GM21717 (cell line): ENCODE measurements around the gene BRD9.
"Not testable (repeated sequence)": the region's sequence is repeated elsewhere in the genome, so short reads cannot be mapped to it uniquely, and the experiment has no call there.

Source experiments
- ATAC-seq: cut with Tn5 transposase; IDR thresholded peaks from one replicate; pipeline ENCODE4 v1.9.1; 2021; ENCODE audit warnings: mild to moderate bottlenecking, moderate library complexity; ENCODE audit not compliant: unreplicated experiment

Gene BRD9

DNA sequence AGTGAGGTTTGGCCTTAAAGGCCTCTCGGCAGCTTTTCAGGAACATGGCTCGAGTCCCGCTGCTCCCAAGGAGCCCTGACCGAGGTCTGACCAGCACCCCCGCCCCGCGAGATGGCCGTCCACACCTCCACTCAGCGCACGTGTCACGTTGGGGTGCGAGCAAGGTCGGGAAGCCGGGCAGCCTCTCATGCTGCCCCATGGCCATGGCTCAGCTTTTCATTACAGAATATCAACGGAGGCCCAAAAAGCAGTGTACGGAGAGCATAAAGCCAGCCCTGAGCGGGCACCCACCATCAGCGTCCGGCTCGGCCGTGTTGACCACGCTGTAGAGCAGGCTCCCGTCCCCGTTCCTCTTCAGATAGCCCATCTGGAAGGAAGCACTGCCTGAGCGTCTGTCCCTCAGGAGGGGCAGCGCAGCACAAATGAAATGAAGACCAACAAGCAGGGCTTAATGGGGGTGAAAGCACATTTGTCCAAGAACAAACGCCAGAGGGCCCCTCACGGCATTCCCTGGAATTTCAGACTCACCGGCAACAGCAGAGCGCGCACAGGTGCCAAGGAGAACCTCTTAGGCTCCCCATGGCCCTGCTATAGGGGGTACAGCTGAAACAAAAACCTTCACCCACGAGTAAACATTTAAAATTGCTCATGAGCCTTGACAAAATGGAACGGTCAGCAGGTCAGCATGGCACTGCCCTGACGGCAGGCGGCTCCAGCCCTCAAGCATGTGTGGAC is 11.6 kb downstream of the BRD9 start:
- no peak for ATAC-seq

GRCh38 chr5:878677-879076 is 13.9 kb downstream of the BRD9 start:
- not testable (repeated sequence) for ATAC-seq

GRCh38 chr5:878125-878524 is 14.5 kb downstream of the BRD9 start:
- ATAC-seq = no peak

- ATAC-seq = no peak
Measured at GRCh38 chr5:876398-877365, 15.9 kb downstream of the BRD9 start.

- no peak for ATAC-seq
Measured at GRCh38 chr5:875931-876330, 16.7 kb downstream of the BRD9 start.

- ATAC-seq = no peak
Measured at GRCh38 chr5:873328-873727, 19.3 kb downstream of the BRD9 start.

DNA sequence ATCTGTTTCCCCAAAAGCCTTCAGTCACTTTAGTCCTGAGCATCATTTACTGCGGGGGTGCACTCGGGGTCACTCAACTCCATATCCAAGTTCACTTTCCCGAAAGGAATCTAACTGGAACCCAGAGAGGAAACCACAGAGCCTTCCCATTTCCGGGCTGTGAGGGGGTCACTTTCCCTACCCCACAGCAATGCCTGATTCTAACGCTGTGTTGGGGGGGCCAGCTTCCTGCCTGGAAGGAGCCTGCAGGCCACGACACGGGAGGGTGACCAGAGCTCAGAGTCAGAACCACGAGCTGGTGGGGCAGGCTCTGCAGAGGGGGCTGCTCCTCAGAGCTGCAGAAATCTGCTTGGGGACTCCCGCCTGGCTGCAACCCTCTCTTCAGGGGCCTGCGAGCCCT is 20.3 kb downstream of the BRD9 start:
- no peak for ATAC-seq

DNA sequence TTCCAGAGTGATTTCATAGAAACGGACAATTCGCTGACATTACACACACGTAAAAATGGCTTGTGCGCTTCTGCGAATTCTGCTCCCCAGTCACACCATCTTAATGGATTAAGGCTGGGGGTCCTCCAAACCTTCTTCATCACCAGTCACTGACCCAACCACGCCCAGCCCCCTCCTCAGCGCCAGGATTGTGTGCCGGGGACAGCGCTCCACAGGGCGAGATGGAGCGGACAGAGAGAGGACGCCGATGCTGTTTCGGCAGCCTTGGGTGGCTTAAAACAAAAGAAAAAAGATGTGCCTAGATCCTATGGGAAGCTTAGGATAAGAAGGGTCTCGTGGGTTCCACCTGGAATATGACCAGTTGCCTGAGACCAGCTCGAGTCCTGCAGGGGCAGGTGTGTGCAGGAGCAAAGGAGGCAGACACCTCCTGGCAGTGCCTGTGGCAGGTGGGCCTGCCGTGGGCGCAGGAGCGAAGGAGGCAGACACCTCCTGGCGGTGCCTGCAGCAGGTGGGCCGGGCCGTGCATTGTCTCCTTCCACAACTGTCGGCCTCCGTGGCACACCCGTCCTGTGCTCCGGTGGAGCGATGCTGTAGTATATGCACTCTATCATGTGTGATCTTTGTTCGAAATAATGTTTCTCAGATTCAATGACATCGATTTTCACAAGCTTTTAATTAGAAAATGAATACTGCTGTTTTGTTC is 20.9 kb downstream of the BRD9 start:
- ATAC-seq = no peak

- no peak for ATAC-seq
Measured at GRCh38 chr5:870956-871355, 21.6 kb downstream of the BRD9 start.

DNA sequence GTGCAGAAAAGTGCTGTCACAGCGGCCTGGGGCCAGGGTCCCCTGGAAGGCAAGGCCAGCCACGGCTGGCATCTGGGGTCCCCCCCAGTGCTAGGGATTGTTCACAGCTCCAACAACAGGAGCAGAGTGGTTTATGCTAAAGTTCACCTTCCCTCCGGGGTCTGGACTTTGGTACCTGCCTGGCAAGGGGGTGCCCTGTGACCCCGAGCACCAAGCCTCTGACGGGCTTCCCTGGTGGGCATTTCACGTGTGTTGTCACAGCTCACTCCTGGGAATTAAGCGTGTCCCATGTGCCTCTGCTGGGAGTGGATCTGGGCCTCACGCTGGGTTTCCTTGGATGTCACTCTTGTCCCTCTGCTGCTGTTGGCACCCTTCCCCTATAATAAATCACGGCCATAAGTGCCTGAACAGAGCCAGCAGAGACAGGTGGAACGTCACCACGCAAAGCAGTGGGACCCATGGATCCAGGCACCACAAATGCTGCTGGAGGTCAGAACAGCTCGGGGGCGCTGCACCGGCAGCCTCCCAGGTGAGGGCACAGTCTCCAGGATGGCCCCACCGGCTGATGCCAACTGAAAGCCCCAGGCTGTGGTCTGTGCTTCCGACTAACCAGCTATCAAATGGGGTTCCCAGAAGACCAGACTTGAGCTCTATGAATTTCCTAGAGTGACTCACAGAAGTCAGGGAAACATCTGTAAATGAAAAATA is 24.0 kb downstream of the BRD9 start:
- ATAC-seq = no peak

- ATAC-seq = no peak
Measured at GRCh38 chr5:867300-867870, 25.2 kb downstream of the BRD9 start.

- no peak for ATAC-seq
Measured at GRCh38 chr5:865771-866170, 26.8 kb downstream of the BRD9 start.

GRCh38 chr5:865168-865521 is 27.5 kb downstream of the BRD9 start:
- no peak for ATAC-seq

DNA sequence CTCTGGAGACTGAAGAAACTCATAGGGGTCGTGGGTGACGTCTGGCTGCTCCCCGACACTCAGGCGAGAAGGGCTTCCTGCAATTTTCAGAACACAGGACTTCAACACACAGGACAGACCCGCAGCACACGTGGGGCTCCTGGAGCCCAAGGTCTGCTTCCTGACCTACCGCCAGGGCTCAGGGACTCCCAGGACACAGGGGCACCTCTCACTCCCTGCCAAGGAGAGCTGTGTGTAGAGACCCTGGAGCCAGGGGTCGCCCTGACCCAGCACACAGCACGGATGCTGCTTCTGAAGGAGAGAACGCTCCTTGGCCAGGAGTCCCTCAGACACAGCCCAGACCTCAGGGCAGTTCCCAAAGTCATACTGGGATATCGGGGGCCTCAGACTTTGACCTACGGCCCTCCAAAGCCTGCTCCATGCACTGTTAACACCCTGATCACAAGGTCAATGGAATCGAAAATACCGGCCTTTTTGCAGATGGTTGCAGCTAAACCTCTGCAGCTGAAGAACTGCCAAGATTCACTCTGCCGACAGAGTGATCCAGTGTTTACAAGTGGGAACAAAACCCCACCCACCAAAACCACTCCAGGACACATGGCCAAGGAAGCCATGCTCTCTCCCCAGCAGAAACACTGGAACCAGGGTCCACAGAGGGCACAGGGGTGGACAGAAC is 28.0 kb downstream of the BRD9 start:
- no peak for ATAC-seq

- no peak for ATAC-seq
Measured at GRCh38 chr5:863244-863805, 29.3 kb downstream of the BRD9 start.

DNA sequence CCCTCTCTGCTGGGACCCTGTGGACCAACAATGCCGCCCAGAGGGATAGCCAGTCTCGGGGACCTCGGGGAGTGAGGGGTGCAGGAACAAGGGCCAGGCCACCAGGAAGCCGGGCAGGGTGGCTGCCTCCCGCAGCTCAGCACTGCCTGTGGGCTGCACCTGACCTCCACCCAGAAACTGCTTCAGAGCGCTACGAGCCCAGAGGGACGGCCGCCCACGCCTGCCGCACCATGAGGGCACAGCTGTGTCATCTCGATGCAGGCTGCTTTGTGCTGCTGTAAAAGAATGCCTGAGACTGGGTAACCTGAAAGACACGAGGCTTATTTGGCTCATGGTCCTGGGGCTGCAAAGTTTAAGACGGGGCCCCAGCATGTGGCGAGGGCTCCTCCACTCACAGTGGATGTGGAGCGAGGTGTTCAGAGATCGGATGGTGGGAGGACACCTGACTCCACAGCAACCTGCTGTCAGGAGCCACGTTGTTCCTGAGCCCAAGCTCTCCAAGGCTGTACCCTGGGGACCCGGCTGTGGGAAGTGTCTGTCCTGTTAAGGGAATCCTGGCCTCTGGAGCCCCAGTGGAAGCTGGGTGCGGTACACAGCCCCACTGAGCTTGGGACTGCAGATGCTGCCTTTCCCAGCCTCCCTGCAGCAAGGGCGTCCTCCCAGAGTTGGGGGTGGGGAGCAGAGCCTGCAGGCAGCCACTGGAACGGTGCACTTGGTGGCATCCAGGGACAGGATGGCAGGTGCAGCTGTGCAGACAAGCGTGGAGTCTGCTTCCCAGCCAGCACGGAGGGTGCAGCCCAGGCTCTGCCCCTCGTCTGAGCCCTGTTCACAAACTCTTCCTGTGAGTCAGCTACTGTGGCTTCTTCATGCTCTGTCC is 30.0 kb downstream of the BRD9 start:
- ATAC-seq = no peak

- ATAC-seq = no peak
Measured at GRCh38 chr5:861442-862366, 30.9 kb downstream of the BRD9 start.
